Measurements from ENCODE around the gene PTPN12.

PTPN12 gene

GRCh38 chr7:77537136-77537777 lies at the start of gene PTPN12:
TSS of gene PTPN12 (plus strand) at chr7:77537295. CDS start at chr7:77537547, 252 bp downstream.
- TF ChIP-seq GATA3 (IDR thresholded peaks at IDR 0.05; ENCODE audit: low read depth, low read length) (no peak), GATA2 (IDR thresholded peaks at IDR 0.05; ENCODE audit: low read depth, low read length) (no peak)

GRCh38 chr7:77488986-77489385 lies 48.1 kb upstream of the PTPN12 start:
- TF ChIP-seq GATA3 (IDR thresholded peaks at IDR 0.05; ENCODE audit: low read depth, low read length) (no peak), GATA2 (IDR thresholded peaks at IDR 0.05; ENCODE audit: low read depth, low read length) (no peak)

- TF ChIP-seq GATA3 (IDR thresholded peaks at IDR 0.05; ENCODE audit: low read depth, low read length) = no peak
- TF ChIP-seq GATA2 (IDR thresholded peaks at IDR 0.05; ENCODE audit: low read depth, low read length) = no peak
These were observed 40.0 kb upstream of the PTPN12 start for GRCh38 chr7:77497079-77497478.

- TF ChIP-seq GATA2 (IDR thresholded peaks at IDR 0.05; ENCODE audit: low read depth, low read length) = no peak
- TF ChIP-seq GATA3 (IDR thresholded peaks at IDR 0.05; ENCODE audit: low read depth, low read length) = no peak
These were observed 38.3 kb upstream of the PTPN12 start for GRCh38 chr7:77498659-77499379.

- TF ChIP-seq GATA2 (IDR thresholded peaks at IDR 0.05; ENCODE audit: low read depth, low read length) (no peak), GATA3 (IDR thresholded peaks at IDR 0.05; ENCODE audit: low read depth, low read length) (no peak)
These were observed 35.9 kb upstream of the PTPN12 start for GRCh38 chr7:77501192-77501515.

- TF ChIP-seq GATA2 (IDR thresholded peaks at IDR 0.05; ENCODE audit: low read depth, low read length) (no peak), GATA3 (IDR thresholded peaks at IDR 0.05; ENCODE audit: low read depth, low read length) (no peak)
These were observed 32.1 kb upstream of the PTPN12 start for GRCh38 chr7:77504951-77505350.

GRCh38 chr7:77506899-77507298 lies 30.2 kb upstream of the PTPN12 start:
- TF ChIP-seq GATA2 (IDR thresholded peaks at IDR 0.05; ENCODE audit: low read depth, low read length) = no peak
- TF ChIP-seq GATA3 (IDR thresholded peaks at IDR 0.05; ENCODE audit: low read depth, low read length) = no peak

GRCh38 chr7:77516085-77516484 lies 21.0 kb upstream of the PTPN12 start:
- TF ChIP-seq GATA2 (IDR thresholded peaks at IDR 0.05; ENCODE audit: low read depth, low read length) (no peak), GATA3 (IDR thresholded peaks at IDR 0.05; ENCODE audit: low read depth, low read length) (no peak)

GRCh38 chr7:77520261-77520660 lies 16.8 kb upstream of the PTPN12 start:
- TF ChIP-seq GATA2 (IDR thresholded peaks at IDR 0.05; ENCODE audit: low read depth, low read length) (no peak), GATA3 (IDR thresholded peaks at IDR 0.05; ENCODE audit: low read depth, low read length) (no peak)

- TF ChIP-seq GATA3 (IDR thresholded peaks at IDR 0.05; ENCODE audit: low read depth, low read length) = no peak
- TF ChIP-seq GATA2 (IDR thresholded peaks at IDR 0.05; ENCODE audit: low read depth, low read length) = no peak
These were observed 12.4 kb upstream of the PTPN12 start for GRCh38 chr7:77524731-77525130.

- TF ChIP-seq GATA2 (IDR thresholded peaks at IDR 0.05; ENCODE audit: low read depth, low read length) (no peak), GATA3 (IDR thresholded peaks at IDR 0.05; ENCODE audit: low read depth, low read length) (no peak)
These were observed 11.9 kb upstream of the PTPN12 start for GRCh38 chr7:77525231-77525630.

- no peak for TF ChIP-seq GATA2 (IDR thresholded peaks at IDR 0.05; ENCODE audit: low read depth, low read length)
- no peak for TF ChIP-seq GATA3 (IDR thresholded peaks at IDR 0.05; ENCODE audit: low read depth, low read length)
These were observed 8.7 kb upstream of the PTPN12 start for GRCh38 chr7:77528368-77528767.

- TF ChIP-seq GATA3 (IDR thresholded peaks at IDR 0.05; ENCODE audit: low read depth, low read length) (no peak), GATA2 (IDR thresholded peaks at IDR 0.05; ENCODE audit: low read depth, low read length) (no peak)
These were observed 7.8 kb upstream of the PTPN12 start for GRCh38 chr7:77529279-77529678.

GRCh38 chr7:77531038-77531437 lies 6.1 kb upstream of the PTPN12 start:
- no peak for TF ChIP-seq GATA2 (IDR thresholded peaks at IDR 0.05; ENCODE audit: low read depth, low read length)
- TF ChIP-seq GATA3 (IDR thresholded peaks at IDR 0.05; ENCODE audit: low read depth, low read length) = no peak

- TF ChIP-seq GATA3 (IDR thresholded peaks at IDR 0.05; ENCODE audit: low read depth, low read length) (no peak), GATA2 (IDR thresholded peaks at IDR 0.05; ENCODE audit: low read depth, low read length) (no peak)
These were observed 4.8 kb upstream of the PTPN12 start for GRCh38 chr7:77532247-77532646.

Data from SH-SY5Y (cell line).